Hematopoietic multipotent progenitor cell treated with erythropoietin and hydrocortisone succinate and interleukin-3 and kit ligand, for 4 days (in vitro differentiated cells): Measurements from ENCODE around the gene GMPR2.

Experiments used
- DNase-seq: peaks from one replicate; pipeline ENCODE4 v3.0.0-alpha.2; 2015

Gene GMPR2

GRCh38 chr14:24254630-24255392 lies 22.1 kb downstream of the GMPR2 start:
- DNase-seq = no peak

GRCh38 chr14:24255438-24255837 lies 22.7 kb downstream of the GMPR2 start:
- DNase-seq = no peak

- peak; percentile 89 for DNase-seq
These were observed 23.4 kb downstream of the GMPR2 start for GRCh38 chr14:24255931-24256711.

GRCh38 chr14:24256960-24257359 lies 24.2 kb downstream of the GMPR2 start:
- DNase-seq = no peak

GRCh38 chr14:24258119-24258518 lies 25.4 kb downstream of the GMPR2 start:
- DNase-seq = no peak

- DNase-seq = no peak
These were observed 26.0 kb downstream of the GMPR2 start for GRCh38 chr14:24258548-24259265.

GRCh38 chr14:24259282-24260025 lies 26.7 kb downstream of the GMPR2 start:
- no peak for DNase-seq

GRCh38 chr14:24260026-24260779 lies 27.5 kb downstream of the GMPR2 start:
- DNase-seq = no peak

- DNase-seq = no peak
These were observed 28.0 kb downstream of the GMPR2 start for GRCh38 chr14:24260780-24261157.

- no peak for DNase-seq
These were observed 28.7 kb downstream of the GMPR2 start for GRCh38 chr14:24261256-24261968.

- DNase-seq = no peak
These were observed 29.2 kb downstream of the GMPR2 start for GRCh38 chr14:24261969-24262327.

- no peak for DNase-seq
These were observed 30.3 kb downstream of the GMPR2 start, which contains the start of gene TGM1 for GRCh38 chr14:24262821-24263733. Gene TGM1 (minus strand): TSS chr14:24263177. CDS start chr14:24262352, 825 bp downstream.

GRCh38 chr14:24263848-24264247 lies 31.1 kb downstream of the GMPR2 start:
- DNase-seq = no peak

GRCh38 chr14:24264298-24264697 lies 31.6 kb downstream of the GMPR2 start:
- DNase-seq = no peak

GRCh38 chr14:24266344-24267244 lies 33.9 kb downstream of the GMPR2 start:
- no peak for DNase-seq

GRCh38 chr14:24267516-24267915 lies 34.8 kb downstream of the GMPR2 start:
- no peak for DNase-seq

GRCh38 chr14:24268225-24268624 lies 35.5 kb downstream of the GMPR2 start:
- DNase-seq = no peak

- DNase-seq = no peak
These were observed 36.6 kb downstream of the GMPR2 start for GRCh38 chr14:24269368-24269767.

GRCh38 chr14:24269910-24270536 lies 37.3 kb downstream of the GMPR2 start:
- DNase-seq = no peak
